VCaP (cell line): ENCODE measurements around the gene SLFN13.
"Not testable (repeated sequence)": the region's sequence is repeated elsewhere in the genome, so short reads cannot be mapped to it uniquely, and the experiment has no call there.

Experiments used
- H3K27ac ChIP-seq: fragments of 450-650 bp; 2 replicates; pipeline ENCODE4 v1.5.1; 2017
- TF ChIP-seq, protein P1 (sequence below): fragments of 450-650 bp; conservative IDR thresholded peaks from 2 replicates; pipeline ENCODE4 v1.5.1; 2017; ENCODE audit warnings: mild to moderate bottlenecking, moderate library complexity

Gene SLFN13

GRCh38 chr17:35486920-35487732, 38.6 kb upstream of the SLFN13 start:
- TF ChIP-seq, protein P1, sequence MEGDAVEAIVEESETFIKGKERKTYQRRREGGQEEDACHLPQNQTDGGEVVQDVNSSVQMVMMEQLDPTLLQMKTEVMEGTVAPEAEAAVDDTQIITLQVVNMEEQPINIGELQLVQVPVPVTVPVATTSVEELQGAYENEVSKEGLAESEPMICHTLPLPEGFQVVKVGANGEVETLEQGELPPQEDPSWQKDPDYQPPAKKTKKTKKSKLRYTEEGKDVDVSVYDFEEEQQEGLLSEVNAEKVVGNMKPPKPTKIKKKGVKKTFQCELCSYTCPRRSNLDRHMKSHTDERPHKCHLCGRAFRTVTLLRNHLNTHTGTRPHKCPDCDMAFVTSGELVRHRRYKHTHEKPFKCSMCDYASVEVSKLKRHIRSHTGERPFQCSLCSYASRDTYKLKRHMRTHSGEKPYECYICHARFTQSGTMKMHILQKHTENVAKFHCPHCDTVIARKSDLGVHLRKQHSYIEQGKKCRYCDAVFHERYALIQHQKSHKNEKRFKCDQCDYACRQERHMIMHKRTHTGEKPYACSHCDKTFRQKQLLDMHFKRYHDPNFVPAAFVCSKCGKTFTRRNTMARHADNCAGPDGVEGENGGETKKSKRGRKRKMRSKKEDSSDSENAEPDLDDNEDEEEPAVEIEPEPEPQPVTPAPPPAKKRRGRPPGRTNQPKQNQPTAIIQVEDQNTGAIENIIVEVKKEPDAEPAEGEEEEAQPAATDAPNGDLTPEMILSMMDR = no peak

GRCh38 chr17:35479271-35479670, 30.7 kb upstream of the SLFN13 start:
- TF ChIP-seq, protein P1 = no peak
- H3K27ac ChIP-seq = no peak overlapping the region

More at GRCh38 chr17:35486920-35487732, 38.6 kb upstream of the SLFN13 start:
- H3K27ac ChIP-seq = no peak overlapping the region

DNA sequence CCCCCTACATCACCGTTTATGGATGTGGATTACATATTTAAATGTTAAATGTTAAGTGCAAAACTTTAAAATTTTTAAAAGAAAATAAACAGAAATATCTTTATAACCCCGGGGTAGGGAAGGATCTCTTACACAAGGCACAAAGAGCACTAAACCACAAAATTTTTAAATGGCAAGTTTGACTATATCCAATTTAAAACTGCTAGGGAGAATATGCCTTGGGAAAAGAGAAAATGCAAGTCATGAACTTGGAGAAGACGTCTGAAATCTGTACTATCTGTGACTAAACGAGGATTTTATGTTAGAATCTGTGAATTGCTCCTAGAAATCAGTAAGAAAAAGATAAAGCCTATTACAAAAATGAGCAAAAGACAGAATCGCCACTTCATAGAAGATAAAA, 28.7 kb upstream of the SLFN13 start:
- no peak overlapping the region for H3K27ac ChIP-seq
- TF ChIP-seq, protein P1 = no peak

DNA sequence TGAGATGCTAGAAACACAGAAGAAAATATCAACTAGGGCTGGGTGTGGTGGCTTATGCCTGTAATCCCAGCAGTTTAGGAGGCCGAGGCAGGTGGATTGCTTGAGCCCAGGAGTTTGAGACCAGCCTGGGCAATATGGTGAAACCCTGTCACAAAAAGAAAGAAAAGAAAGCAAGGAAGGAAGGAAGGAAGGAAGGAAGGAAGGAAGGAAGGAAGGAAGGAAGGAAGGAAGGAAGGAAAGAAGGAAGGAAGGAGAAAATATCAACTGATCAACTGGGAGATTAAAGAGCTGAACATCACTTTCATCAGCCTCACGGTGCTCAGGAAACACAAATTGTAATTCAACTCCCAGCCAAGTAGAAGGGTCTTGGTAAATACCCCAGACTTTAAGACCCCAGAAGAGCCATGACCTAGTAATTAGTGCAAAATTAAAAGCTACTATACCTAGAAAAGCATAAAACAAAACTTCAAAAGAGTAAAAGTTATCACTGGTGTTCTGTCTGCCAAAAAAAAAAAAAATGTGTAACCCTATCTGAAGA, 27.8 kb upstream of the SLFN13 start:
- TF ChIP-seq, protein P1 = no peak

GRCh38 chr17:35468475-35468874, 19.9 kb upstream of the SLFN13 start:
- H3K27ac ChIP-seq = no peak overlapping the region

More for the DNA sequence above, 27.8 kb upstream of the SLFN13 start:
- H3K27ac ChIP-seq = no peak overlapping the region

DNA sequence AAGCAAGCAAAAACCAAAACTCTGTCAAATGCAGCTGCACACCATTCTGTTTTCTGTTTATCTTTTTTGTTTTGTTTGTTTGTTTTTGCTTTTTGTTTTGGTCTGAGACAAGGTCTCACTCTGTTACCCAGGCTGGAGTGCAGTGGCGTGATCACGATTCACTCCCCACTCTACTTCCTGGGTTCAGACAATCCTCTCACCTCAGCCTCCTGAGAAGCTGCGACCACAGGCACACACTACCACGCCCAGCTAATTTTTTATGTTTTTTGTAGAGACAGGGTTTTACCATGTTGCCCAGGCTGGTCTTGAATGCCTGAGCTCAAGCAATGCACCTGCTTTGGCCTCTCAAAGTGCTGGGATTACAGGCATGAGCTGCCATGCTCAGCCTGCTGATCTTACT, 19.3 kb upstream of the SLFN13 start:
- TF ChIP-seq, protein P1 = no peak
- H3K27ac ChIP-seq = no peak overlapping the region

More at GRCh38 chr17:35468475-35468874, 19.9 kb upstream of the SLFN13 start:
- TF ChIP-seq, protein P1 = no peak

- TF ChIP-seq, protein P1 = no peak
- H3K27ac ChIP-seq = no peak overlapping the region
Measured at GRCh38 chr17:35460354-35460851, 11.8 kb upstream of the SLFN13 start.

DNA sequence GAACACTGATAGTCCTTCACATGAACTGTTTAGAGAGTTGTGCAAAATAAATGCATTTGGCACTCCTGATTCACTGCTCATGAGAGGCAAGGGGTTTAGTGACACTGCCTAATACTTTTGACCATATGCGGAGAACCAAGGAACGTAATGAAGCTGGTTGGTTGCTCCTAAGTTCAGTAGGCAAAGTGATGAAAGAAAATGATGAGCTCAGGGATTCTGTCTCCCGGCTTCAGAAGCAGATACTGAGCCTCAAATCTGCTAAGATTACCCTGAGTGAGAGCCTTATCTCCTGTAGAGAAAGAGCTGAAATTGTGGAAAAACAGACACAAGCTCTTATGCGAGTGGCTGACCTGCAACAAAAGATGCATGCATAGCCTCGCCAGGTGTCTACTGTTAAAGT, 5.5 kb upstream of the SLFN13 start:
- H3K27ac ChIP-seq = not testable (repeated sequence)
